GM12892 (cell line): Measurements from ENCODE around the gene IQGAP2.

ENCODE experiments used
- POLR2A ChIP-seq: IDR thresholded peaks from 2 replicates; pipeline ENCODE4 v1.6.1; 2011; ENCODE audit warnings: low read depth, low read length, control low read depth
- POLR2AphosphoS5 ChIP-seq: IDR thresholded peaks from 2 replicates; pipeline ENCODE4 v1.6.1; 2011; ENCODE audit warnings: low read depth, low read length, control low read depth
- TAF1 ChIP-seq: IDR thresholded peaks from 2 replicates; pipeline ENCODE4 v1.6.1; 2011; ENCODE audit warnings: low read depth, mild to moderate bottlenecking, control low read depth, low read length, borderline replicate concordance

DNA sequence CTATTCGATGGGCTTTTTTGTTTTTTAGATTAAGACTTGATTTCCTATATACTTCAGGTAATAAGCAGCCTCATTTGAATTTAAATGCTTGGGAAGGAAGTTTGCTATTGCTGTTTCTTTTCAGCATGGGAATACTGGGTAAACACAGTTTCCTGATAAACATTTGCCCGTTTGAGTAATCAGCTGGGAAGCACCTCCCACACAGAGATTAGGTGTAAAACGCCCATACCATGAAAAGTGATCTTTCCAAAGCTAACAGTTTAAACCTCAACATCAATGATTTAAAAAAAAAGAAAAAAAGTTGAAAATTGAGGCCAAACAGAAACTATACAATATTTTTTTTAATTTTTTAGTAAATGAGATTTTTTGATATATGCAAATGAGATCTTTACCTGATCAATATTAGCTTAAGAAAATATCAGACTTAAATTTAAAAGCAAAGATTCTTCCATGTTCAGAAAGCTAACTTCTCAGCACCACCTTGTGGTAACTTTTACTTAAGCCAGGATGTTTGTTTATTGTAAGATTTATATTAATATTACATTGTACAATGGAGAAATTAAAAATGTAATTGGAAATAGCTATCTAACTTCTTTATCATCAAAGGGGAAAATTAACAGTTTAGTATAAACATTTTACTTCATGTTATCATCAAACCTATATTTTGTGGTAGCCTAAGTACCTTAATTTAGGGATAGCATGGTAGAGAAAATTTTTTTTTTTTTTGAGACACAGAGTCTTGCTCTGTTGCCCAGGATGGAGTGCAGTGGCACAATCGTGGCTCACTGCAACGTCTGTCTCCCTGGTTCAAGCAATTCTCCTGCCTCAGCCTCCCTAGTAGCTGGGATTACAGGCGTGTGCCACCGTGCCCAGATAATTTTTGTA is 180.3 kb downstream of the IQGAP2 start:
- TF ChIP-seq POLR2AphosphoS5 (no peak), POLR2A (no peak), TAF1 (no peak)
